GM19463 (cell line): ENCODE results near the gene SPINK5.
"Not testable (repeated sequence)": the region's sequence is repeated elsewhere in the genome, so short reads cannot be mapped to it uniquely, and the experiment has no call there.

Source experiments
- ATAC-seq: cut with Tn5 transposase; IDR thresholded peaks from one replicate; pipeline ENCODE4 v1.9.1; 2021; ENCODE audit warnings: mild to moderate bottlenecking, moderate library complexity; ENCODE audit not compliant: unreplicated experiment

The SPINK5 gene

DNA sequence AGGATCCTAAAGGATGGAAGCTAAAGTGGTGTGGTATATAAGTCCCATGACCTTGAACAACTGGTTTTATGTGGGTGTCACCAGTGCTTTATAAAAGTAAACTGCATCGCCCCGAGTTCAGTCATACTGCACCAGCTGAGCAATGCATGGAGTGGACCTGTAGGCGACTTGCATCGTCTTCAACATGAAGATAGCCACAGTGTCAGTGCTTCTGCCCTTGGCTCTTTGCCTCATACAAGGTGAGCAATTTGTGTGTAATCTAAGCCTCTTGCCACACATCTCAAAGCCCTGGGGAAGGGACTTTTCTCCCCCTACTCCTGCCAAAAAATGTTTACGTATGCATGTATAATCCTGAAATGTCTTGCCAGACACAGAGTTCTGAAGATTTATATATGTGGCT is at the start of gene SPINK5:
SPINK5 (plus strand) TSS at position 120 of the 400 bp plus-strand sequence; CDS start at position 185, 65 bp downstream.
- no peak for ATAC-seq

DNA sequence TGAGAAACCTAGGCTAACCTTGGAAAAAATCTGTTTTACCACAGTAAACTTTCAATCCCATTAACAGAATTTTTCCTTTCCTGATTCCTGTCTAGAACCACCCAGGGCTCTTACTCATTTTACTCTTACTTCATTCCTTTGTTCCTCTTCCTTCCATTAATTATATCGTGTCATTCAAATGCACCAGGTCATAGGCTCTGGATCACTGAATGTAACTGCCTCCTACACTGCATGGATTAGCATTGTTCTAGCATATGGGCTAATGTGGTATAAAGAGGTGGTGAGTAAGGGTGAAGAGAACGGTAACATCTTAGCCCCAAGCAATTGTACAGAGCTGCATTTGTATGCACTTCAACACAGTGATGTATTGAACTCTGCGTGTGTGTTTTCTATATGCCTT is 49.5 kb upstream of the SPINK5 start:
- no peak for ATAC-seq

GRCh38 chr5:148020257-148020988 is 43.4 kb upstream of the SPINK5 start:
- no peak for ATAC-seq

DNA sequence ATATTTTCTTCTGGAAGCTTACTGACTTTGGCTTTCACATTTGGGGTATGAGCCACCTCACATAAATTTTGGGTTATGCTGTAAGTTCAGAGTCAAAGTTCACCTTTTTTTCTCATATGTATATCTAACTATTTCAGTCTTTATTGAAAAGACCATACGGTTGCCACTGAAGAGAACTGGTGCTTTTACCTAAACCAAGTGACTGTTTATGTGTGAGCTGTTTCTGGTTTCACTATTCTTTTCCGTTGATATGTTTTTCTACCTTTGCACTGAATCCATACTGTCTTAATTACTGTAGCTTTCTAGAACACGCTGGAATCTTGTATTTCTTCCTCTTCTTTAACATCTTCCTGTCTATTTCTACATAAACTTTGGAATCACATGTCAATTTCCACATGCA is 36.3 kb upstream of the SPINK5 start:
- no peak for ATAC-seq

DNA sequence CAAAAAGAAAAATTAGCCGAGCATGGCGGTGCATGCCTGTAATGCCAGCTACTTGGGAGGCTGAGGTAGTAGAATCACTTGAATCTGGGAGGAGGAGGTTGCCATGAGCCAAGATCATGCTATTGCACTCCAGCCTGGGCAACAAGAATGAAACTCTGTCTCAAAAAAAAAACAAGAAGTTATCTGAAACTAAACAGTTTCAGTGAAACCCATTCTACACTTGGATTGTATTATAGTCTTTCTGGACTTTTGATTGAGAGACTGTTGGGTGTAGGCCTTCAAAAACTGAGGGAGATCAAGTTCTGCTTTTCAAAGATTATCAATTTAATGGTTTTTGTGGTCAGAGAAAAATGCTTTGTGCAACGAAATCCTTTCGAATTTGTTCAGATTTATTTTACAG is 34.6 kb upstream of the SPINK5 start:
- no peak for ATAC-seq

- no peak for ATAC-seq
Measured at GRCh38 chr5:148033134-148033533, 30.6 kb upstream of the SPINK5 start.

GRCh38 chr5:148035676-148036075 is 28.1 kb upstream of the SPINK5 start:
- no peak for ATAC-seq

GRCh38 chr5:148042881-148043280 is 20.9 kb upstream of the SPINK5 start:
- no peak for ATAC-seq

GRCh38 chr5:148043705-148044104 is 20.1 kb upstream of the SPINK5 start:
- ATAC-seq: no peak

- not testable (repeated sequence) for ATAC-seq
Measured at GRCh38 chr5:148055160-148055559, 8.6 kb upstream of the SPINK5 start.

DNA sequence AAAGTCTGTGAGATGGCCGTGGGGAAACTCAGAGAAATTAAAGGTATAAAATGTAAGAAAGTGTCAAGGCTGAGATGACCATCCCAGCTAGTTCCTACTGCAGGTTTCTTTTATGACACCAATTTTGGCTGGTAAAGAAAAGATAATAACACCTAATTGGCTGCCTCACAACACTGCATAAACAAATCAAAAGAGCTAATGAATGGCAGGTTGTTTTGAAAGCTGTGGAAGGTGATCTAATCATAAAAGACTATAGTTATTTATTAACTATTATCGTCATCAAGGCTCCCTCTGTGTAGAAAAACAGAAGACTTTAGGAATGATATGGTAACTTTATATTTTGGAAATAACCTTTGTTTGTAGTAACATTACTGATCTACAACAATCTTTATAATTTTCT is 3.5 kb upstream of the SPINK5 start:
- ATAC-seq: no peak

GRCh38 chr5:148060881-148061280 is 2.9 kb upstream of the SPINK5 start:
- ATAC-seq: no peak

GRCh38 chr5:148070621-148071020 is 6.8 kb downstream of the SPINK5 start:
- no peak for ATAC-seq

DNA sequence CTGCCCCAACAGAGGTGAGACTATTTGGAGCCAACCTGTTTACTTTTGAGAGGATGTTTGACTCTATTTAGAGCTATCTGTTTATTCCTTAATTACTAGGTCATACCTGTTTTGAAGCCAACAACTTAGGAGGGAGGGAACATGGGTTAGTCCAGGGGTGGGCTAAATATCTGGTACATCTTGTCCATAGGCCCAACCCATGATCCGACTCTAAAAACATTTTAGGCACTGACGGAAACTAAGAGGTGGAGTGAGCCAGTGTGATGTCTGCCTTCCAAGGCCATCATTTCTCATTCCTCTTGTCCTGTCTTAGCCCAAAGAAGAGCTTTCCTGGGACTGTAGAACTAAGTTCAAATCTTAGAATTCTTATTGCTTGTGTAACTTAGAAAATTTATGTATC is 8.4 kb downstream of the SPINK5 start:
- no peak for ATAC-seq

DNA sequence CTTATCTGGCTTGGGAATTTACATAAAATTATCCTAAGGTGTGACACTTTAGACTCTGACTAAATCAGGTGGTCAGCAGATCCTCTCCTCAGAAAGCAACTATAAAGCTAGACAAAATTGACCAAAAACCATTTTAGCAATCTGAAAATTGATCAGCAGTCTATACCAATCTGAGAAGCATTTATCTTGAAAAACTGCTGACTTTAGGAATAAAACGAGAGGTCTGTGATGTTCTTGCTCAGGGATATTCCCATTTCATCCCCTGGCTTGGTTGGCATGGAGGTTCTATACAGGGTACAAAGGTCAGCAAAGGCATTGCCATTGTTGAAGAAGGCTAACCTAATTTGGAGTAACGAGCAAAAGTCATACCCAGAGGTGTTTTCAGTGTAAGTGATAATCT is 11.7 kb downstream of the SPINK5 start:
- ATAC-seq: no peak

GRCh38 chr5:148083203-148083602 is 19.4 kb downstream of the SPINK5 start:
- no peak for ATAC-seq

DNA sequence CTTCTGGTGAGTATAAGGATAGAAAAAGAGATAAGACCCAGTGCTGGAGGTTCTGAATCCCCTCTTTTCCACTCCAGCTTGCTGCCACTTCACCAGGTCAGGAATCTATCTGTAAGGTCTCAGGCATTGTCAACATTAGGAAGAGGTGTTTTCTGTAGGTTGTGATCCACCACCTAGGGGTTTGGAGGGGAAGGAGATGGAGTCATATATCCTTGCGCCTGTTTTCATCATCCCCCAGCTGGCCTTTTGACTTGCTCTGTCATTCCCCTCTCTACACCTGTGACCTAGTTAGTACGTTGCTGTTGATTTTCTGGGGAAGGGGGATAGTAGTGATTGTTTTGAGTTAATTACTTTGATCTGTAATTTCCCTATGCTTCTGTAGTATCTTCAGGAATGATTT is 20.5 kb downstream of the SPINK5 start:
- ATAC-seq: no peak

- ATAC-seq: no peak
Measured at GRCh38 chr5:148085310-148085709, 21.5 kb downstream of the SPINK5 start.

GRCh38 chr5:148085977-148086705 is 22.4 kb downstream of the SPINK5 start:
- no peak for ATAC-seq

GRCh38 chr5:148090146-148090772 is 26.5 kb downstream of the SPINK5 start:
- ATAC-seq: peak; percentile 12

DNA sequence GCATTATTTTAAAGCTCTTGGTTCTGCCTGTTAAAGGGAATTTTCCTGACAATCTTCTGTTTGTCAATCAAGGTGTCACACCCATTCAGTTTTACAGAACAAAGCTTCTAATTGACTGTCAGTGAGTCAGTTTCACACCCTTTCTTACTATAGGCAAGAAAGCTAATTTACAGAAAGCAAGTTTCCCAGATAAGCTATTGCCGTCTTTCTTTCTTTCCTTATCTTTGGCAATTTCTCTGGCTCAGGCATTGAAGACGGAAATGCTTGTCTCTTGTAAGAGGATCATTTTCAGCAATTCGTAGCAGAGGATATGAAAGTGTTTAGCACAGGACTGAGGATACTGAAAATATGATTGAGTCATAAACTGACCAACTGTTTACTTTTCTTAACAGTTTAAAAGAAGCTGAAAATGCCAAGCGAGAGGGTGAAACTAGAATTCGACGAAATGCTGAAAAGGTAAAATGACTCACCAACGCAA is 27.0 kb downstream of the SPINK5 start:
- ATAC-seq: peak; percentile 70
